NCI-H2196 (cell line): ENCODE measurements around the gene ABHD10.
A peak's percentile ranks its signal among the peaks of the same experiment; 100 is the strongest.
"Not testable (repeated sequence)": the region's sequence is repeated elsewhere in the genome, so short reads cannot be mapped to it uniquely, and the experiment has no call there.

Experiments
- DNase-seq: peaks from one replicate; lab custom pipeline; 2025; ENCODE audit not compliant: unreplicated experiment; lab: John Stamatoyannopoulos, UW

Gene ABHD10

GRCh38 chr3:112027826-112028225, 49.0 kb downstream of the ABHD10 start:
- peak; percentile 56 for DNase-seq

GRCh38 chr3:112030901-112031300, 52.1 kb downstream of the ABHD10 start:
- DNase-seq: no peak

GRCh38 chr3:112032098-112032731, 53.4 kb downstream of the ABHD10 start:
- DNase-seq: no peak

GRCh38 chr3:112034436-112034835, 55.6 kb downstream of the ABHD10 start, which contains the start of gene TMPRSS7:
Gene TMPRSS7 (plus strand): TSS chr3:112034736. CDS start chr3:112034846, 110 bp downstream.
- DNase-seq: no peak

- no peak for DNase-seq
Observed at GRCh38 chr3:112035241-112035640, 56.4 kb downstream of the ABHD10 start.

GRCh38 chr3:112037194-112037593, 58.4 kb downstream of the ABHD10 start:
- DNase-seq: not testable (repeated sequence)

GRCh38 chr3:112038863-112039262, 60.0 kb downstream of the ABHD10 start:
- DNase-seq: peak; percentile 24

- no peak for DNase-seq
Observed at GRCh38 chr3:112041321-112041720, 62.5 kb downstream of the ABHD10 start.

- DNase-seq: peak; percentile 91
Observed at GRCh38 chr3:112042842-112043280, 64.0 kb downstream of the ABHD10 start.
